GM23248 (cell line): ENCODE data around the gene EVC.

Source experiments
- EZH2 ChIP-seq: fragments of 200-600 bp; sonication (generic); IDR thresholded peaks from 2 replicates; pipeline ENCODE4 v1.6.1; 2018; ENCODE audit warnings: antibody characterized with exemption, mild to moderate bottlenecking; ENCODE audit not compliant: insufficient read depth, poor library complexity, severe bottlenecking
- EZH2phosphoT487 ChIP-seq: fragments of 200-600 bp; sonication (generic); IDR thresholded peaks from 2 replicates; pipeline ENCODE4 v1.6.1; 2018; ENCODE audit warnings: antibody characterized with exemption, moderate library complexity, mild to moderate bottlenecking, low read depth; ENCODE audit not compliant: insufficient read depth

GRCh38 chr4:5678977-5679376 lies 32.0 kb upstream of the EVC start:
- TF ChIP-seq EZH2 (no peak), EZH2phosphoT487 (no peak)
